ENCODE measurements around the gene MAST2. TPM values are rescaled to one million over a fixed set of nuclear protein-coding genes. Genes with fewer than 3 reads are reported as not detected.

MAST2 gene
- total and polyA plus RNA-seq, 9 of the 15 experiments (the other 6 are each of a cell fraction or from before 2014, with no cell fraction given): 0.73 to 32.0 (median 17.8) TPM

DNA sequence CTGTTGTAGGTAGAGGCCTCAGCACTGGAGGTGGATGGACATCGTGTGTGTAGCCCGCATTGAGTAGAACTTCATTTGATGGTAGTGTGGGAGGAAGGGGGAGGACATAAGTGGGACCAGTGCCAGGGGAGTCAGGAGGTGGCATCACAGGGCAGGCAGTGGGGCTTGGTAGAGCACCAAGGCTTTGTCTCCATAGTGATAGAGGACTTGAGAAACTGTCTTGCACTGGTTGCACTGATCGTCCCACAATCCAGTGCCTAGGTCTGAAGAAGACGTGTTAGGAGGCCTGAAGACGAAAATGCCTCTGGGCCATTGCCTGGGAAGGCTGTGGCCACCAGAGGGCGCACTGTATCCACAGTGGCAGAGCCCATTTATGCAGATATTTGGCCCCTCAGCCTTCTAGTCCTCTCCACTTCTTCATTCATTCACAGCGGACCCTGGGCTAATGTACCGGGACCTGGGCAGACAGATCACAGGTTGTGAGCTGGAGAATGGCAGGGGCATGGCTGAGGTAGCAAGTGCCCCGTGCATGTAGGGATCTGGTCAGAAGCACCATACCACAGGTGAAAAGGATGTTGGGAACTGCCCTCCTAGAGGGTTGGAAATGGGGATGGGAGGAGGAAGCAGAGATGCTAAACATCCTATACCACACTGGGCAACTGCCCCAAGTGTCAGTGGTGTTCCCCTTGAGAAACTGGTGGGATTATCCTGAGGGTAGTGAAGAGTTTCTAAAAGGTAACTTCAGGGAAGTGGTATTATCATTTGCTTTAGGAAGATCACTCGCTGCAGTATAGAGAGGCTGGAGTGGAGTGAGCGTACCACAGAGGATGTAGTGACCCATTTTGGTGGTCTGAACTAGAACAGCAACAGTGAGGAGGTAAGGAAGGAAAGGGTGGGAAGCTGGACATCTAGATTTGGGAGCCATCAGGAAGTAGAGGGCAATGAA, 233.8 kb downstream of the MAST2 start (continued):
- TF ChIP-seq POLR3G (IDR thresholded peaks at IDR 0.05; ENCODE audit: extremely low read depth, insufficient read length, insufficient replicate concordance) (no peak), C11orf30 (IDR thresholded peaks at IDR 0.05; ENCODE audit: low read depth) (no peak), ZNF253 (CRISPR knock-in tag; conservative IDR thresholded peaks at IDR 0.05) (no peak), PTRF (tag; IDR thresholded peaks at IDR 0.05) (no peak), PRPF4 (IDR thresholded peaks at IDR 0.05; ENCODE audit: insufficient read depth, low read depth, low read length, poor library complexity, severe bottlenecking) (no peak), RBM14 (IDR thresholded peaks at IDR 0.05; ENCODE audit: borderline replicate concordance, insufficient read depth, low read depth, low read length) (no peak), POLR3A (IDR thresholded peaks at IDR 0.05; ENCODE audit: borderline replicate concordance, extremely low read depth, insufficient read depth, insufficient read length) (no peak), MBD2 (IDR thresholded peaks at IDR 0.05; ENCODE audit: borderline replicate concordance, low read depth) (no peak), MYNN (IDR thresholded peaks at IDR 0.05) (peak; percentile 86), MYNN (CRISPR knock-in tag; IDR thresholded peaks at IDR 0.05) (no peak), MCM3 (IDR thresholded peaks at IDR 0.05) (no peak), MAFF (IDR thresholded peaks at IDR 0.05; ENCODE audit: low read length) (no peak), ZNF699 (CRISPR knock-in tag; IDR thresholded peaks at IDR 0.05; ENCODE audit: insufficient replicate concordance) (no peak), ZNF668 (CRISPR knock-in tag; IDR thresholded peaks at IDR 0.05) (no peak), ADNP (tag; IDR thresholded peaks at IDR 0.05) (no peak), ZNF347 (CRISPR knock-in tag; IDR thresholded peaks at IDR 0.05; ENCODE audit: low read depth) (0 out of 2 replicates have a peak, but pooled peaks have one; percentile 20), SIN3A (IDR thresholded peaks at IDR 0.05; ENCODE audit: borderline replicate concordance in 2 of 2, control insufficient read depth in 1 of 2, low read depth in 2 of 2, low read length in 2 of 2) (no peak), ZNF584 (CRISPR knock-in tag; IDR thresholded peaks at IDR 0.05; ENCODE audit: low read depth) (no peak), PHB2 (IDR thresholded peaks at IDR 0.05; ENCODE audit: low read depth) (no peak), RBBP5 (IDR thresholded peaks at IDR 0.05; ENCODE audit: borderline replicate concordance, insufficient read depth, low read length, poor library complexity, severe bottlenecking) (peak; percentile 23), TFAM (CRISPR knock-in tag; conservative IDR thresholded peaks at IDR 0.05) (no peak), ZNF239 (CRISPR knock-in tag; IDR thresholded peaks at IDR 0.05) (peak; percentile 44; the same call in 1 of the 2 replicates)
- TF ChIP-seq, protein P1, sequence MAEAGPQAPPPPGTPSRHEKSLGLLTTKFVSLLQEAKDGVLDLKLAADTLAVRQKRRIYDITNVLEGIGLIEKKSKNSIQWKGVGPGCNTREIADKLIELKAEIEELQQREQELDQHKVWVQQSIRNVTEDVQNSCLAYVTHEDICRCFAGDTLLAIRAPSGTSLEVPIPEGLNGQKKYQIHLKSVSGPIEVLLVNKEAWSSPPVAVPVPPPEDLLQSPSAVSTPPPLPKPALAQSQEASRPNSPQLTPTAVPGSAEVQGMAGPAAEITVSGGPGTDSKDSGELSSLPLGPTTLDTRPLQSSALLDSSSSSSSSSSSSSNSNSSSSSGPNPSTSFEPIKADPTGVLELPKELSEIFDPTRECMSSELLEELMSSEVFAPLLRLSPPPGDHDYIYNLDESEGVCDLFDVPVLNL (CRISPR knock-in tag; IDR thresholded peaks at IDR 0.05; ENCODE audit: low read depth): no peak
- TF ChIP-seq, protein P2, sequence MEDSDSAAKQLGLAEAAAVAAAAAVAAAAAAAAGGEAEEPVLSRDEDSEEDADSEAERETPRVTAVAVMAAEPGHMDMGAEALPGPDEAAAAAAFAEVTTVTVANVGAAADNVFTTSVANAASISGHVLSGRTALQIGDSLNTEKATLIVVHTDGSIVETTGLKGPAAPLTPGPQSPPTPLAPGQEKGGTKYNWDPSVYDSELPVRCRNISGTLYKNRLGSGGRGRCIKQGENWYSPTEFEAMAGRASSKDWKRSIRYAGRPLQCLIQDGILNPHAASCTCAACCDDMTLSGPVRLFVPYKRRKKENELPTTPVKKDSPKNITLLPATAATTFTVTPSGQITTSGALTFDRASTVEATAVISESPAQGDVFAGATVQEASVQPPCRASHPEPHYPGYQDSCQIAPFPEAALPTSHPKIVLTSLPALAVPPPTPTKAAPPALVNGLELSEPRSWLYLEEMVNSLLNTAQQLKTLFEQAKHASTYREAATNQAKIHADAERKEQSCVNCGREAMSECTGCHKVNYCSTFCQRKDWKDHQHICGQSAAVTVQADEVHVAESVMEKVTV (CRISPR knock-in tag; IDR thresholded peaks at IDR 0.05): peak; percentile 100
- TF ChIP-seq, protein P3, sequence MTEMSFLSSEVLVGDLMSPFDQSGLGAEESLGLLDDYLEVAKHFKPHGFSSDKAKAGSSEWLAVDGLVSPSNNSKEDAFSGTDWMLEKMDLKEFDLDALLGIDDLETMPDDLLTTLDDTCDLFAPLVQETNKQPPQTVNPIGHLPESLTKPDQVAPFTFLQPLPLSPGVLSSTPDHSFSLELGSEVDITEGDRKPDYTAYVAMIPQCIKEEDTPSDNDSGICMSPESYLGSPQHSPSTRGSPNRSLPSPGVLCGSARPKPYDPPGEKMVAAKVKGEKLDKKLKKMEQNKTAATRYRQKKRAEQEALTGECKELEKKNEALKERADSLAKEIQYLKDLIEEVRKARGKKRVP (CRISPR knock-in tag; IDR thresholded peaks at IDR 0.05): 0 out of 2 replicates have a peak, but pooled peaks have one; percentile 23
